ENCODE results near the gene MET. TPM values are rescaled to one million over a fixed set of nuclear protein-coding genes. Genes with fewer than 3 reads are reported as not detected.
A peak's percentile ranks its signal among the peaks of the same experiment; 100 is the strongest.

MET gene
- total and polyA plus RNA-seq, 2 donors (not counting 3 experiments of a cell fraction or from before 2014, with no cell fraction given): 21.1 to 44.5 TPM

- dilution Hi-C loops (cut with MboI; ENCODE audit: extremely low pct_ligation_motif_present, low sequenced_read_pairs) (no loop called here), intact Hi-C loops (cut with micrococcal nuclease) (loop anchor here (1.0 kb wide), 2 partner anchors 115 to 195 kb away; partner anchors contain the start of gene MET)
- H3K36me3 ChIP-seq (ENCODE audit: control insufficient read depth in 2 of 2, extremely low read depth in 1 of 2, insufficient read depth in 2 of 2, low read length in 2 of 2): peaks cover 4 to 10% of the 10 kb centered on the region in 2 experiments
- H3K9ac ChIP-seq (replicated peaks; ENCODE audit: extremely low read depth, insufficient read depth, low read length): no peak overlapping the region
- DNase-seq (ENCODE audit: low read depth, low spot score): peak; percentile 76
- TF ChIP-seq JUN (IDR thresholded peaks at IDR 0.05; ENCODE audit: borderline replicate concordance, insufficient read depth, insufficient read length, low read depth) (no peak), CTCF (IDR thresholded peaks at IDR 0.05; ENCODE audit: extremely low read depth in 1 of 2, insufficient read depth in 1 of 2, low read depth in 1 of 2, low read length in 2 of 2) (peak; percentile 33 to 45)
- BruUV-seq (replicated peaks): no TSS peak
- no peak overlapping the region for H3K27ac ChIP-seq (ENCODE audit: insufficient read depth, low read depth, low read length)
- H3K9me1 ChIP-seq (replicated peaks; ENCODE audit: control insufficient read depth, extremely low read depth, insufficient read depth, low read length): no peaks in the 10 kb centered on the region
- no peaks in the 10 kb centered on the region for H3K79me2 ChIP-seq (ENCODE audit: control insufficient read depth, insufficient read depth, low read length)
- H3K27me3 ChIP-seq (ENCODE audit: control insufficient read depth in 2 of 2, insufficient read depth in 2 of 2, low read length in 2 of 2): no peaks in the 10 kb centered on the region
- ChIA-PET CTCF (interaction anchor here (0.6 to 5.3 kb wide), 34 partner anchors 10 to 609 kb away, joined by 3 to 100 read pairs (median 4); partner anchors contain the start of gene MET), POLR2A (interaction anchor here (0.6 kb wide), 1 partner anchor 248 kb away, joined by 3 read pairs; no protein-coding TSS in a partner anchor)
- no peak overlapping the region for H3K4me3 ChIP-seq (replicated peaks in 1 of 3; ENCODE audit: insufficient read depth in 1 of 3, low read depth in 1 of 3, low read length in 3 of 3)
- H3K9me3 ChIP-seq (replicated peaks; ENCODE audit: control insufficient read depth, insufficient read depth, low read length): no peaks in the 10 kb centered on the region
- peak; percentile 83 for FAIRE-seq
- no peaks in the 10 kb centered on the region for H4K20me1 ChIP-seq (replicated peaks; ENCODE audit: control insufficient read depth, extremely low read depth, insufficient read depth, low read length)
- peaks cover 7% of the 10 kb centered on the region for H3K4me1 ChIP-seq (ENCODE audit: control insufficient read depth, extremely low read depth, insufficient read depth, low read length)
- H2AFZ ChIP-seq (ENCODE audit: low read depth, low read length): no peak overlapping the region
- no peak overlapping the region for H3K4me2 ChIP-seq (ENCODE audit: insufficient read depth, low read length)
Observed at GRCh38 chr7:116786791-116787443, 114.9 kb downstream of the MET start.

- Histone ChIP-seq H3K9me3 (replicated peaks; ENCODE audit: control insufficient read depth, insufficient read depth, low read length) (no peaks in the 10 kb centered on the region), H3K4me3 (replicated peaks in 1 of 3; ENCODE audit: insufficient read depth in 1 of 3, low read depth in 1 of 3, low read length in 3 of 3) (no peak overlapping the region), H3K27ac (ENCODE audit: insufficient read depth, low read depth, low read length) (no peak overlapping the region), H3K36me3 (ENCODE audit: control insufficient read depth in 2 of 2, extremely low read depth in 1 of 2, insufficient read depth in 2 of 2, low read length in 2 of 2) (peaks cover 2 to 10% of the 10 kb centered on the region in 2 experiments), H3K9me1 (replicated peaks; ENCODE audit: control insufficient read depth, extremely low read depth, insufficient read depth, low read length) (no peaks in the 10 kb centered on the region), H3K4me1 (ENCODE audit: control insufficient read depth, extremely low read depth, insufficient read depth, low read length) (peaks cover 7% of the 10 kb centered on the region), H4K20me1 (replicated peaks; ENCODE audit: control insufficient read depth, extremely low read depth, insufficient read depth, low read length) (no peaks in the 10 kb centered on the region), H3K79me2 (ENCODE audit: control insufficient read depth, insufficient read depth, low read length) (no peaks in the 10 kb centered on the region), H2AFZ (ENCODE audit: low read depth, low read length) (no peak overlapping the region), H3K9ac (replicated peaks; ENCODE audit: extremely low read depth, insufficient read depth, low read length) (no peak overlapping the region), H3K4me2 (ENCODE audit: insufficient read depth, low read length) (no peak overlapping the region), H3K27me3 (ENCODE audit: control insufficient read depth in 2 of 2, insufficient read depth in 2 of 2, low read length in 2 of 2) (no peaks in the 10 kb centered on the region)
- POLR2A ChIA-PET: no interaction called here
- intact Hi-C loops (cut with micrococcal nuclease) (no loop called here), dilution Hi-C loops (cut with MboI; ENCODE audit: extremely low pct_ligation_motif_present, low sequenced_read_pairs) (no loop called here)
- CTCF ChIA-PET: interaction anchor here (1.2 to 5.3 kb wide), 6 partner anchors 50 to 196 kb away, joined by 3 to 100 read pairs (median 10); partner anchors contain the start of gene MET
- no peak for FAIRE-seq
- no peak for DNase-seq (ENCODE audit: low read depth, low spot score)
- TF ChIP-seq FOS (IDR thresholded peaks at IDR 0.05; ENCODE audit: borderline replicate concordance, insufficient read depth, low read length) (no peak), MYC (IDR thresholded peaks at IDR 0.05; ENCODE audit: low read depth, low read length) (no peak), EZH2 (IDR thresholded peaks at IDR 0.05; ENCODE audit: borderline replicate concordance, low read depth, low read length, severe bottlenecking) (no peak), CTCF (IDR thresholded peaks at IDR 0.05; ENCODE audit: extremely low read depth in 1 of 2, insufficient read depth in 1 of 2, low read depth in 1 of 2, low read length in 2 of 2) (no peak), JUN (IDR thresholded peaks at IDR 0.05; ENCODE audit: borderline replicate concordance, insufficient read depth, insufficient read length, low read depth) (no peak), POLR2A (IDR thresholded peaks at IDR 0.05; ENCODE audit: low read depth, low read length) (no peak)
- no TSS peak for BruUV-seq (replicated peaks)
Observed at GRCh38 chr7:116787881-116788280, 115.9 kb downstream of the MET start.

Data from endothelial cell of umbilical vein (primary cell).